Measurements from ENCODE around the gene TSPEAR.

GRCh38 chr21:44750675-44751025 lies 39.3 kb upstream of the TSPEAR start:
- no peak for TF ChIP-seq ZBTB49 (CRISPR knock-in tag; IDR thresholded peaks at IDR 0.05; ENCODE audit: borderline replicate concordance)
- TF ChIP-seq CTCF (IDR thresholded peaks at IDR 0.05 in 2 of 3, conservative IDR thresholded peaks at IDR 0.05 in 1 of 3; ENCODE audit: insufficient read depth in 2 of 3, low read depth in 1 of 3, low read length in 3 of 3) = no peak
- no peak for TF ChIP-seq ELF4 (CRISPR knock-in tag; IDR thresholded peaks at IDR 0.05)
- no peak for TF ChIP-seq FOXJ3 (CRISPR knock-in tag; IDR thresholded peaks at IDR 0.05)
- no peak for TF ChIP-seq JUND (IDR thresholded peaks at IDR 0.05; ENCODE audit: borderline replicate concordance, low read depth, low read length)
- TF ChIP-seq JUND (tag; IDR thresholded peaks at IDR 0.05; ENCODE audit: borderline replicate concordance, low read depth, low read length) = no peak
- TF ChIP-seq CREB1 (IDR thresholded peaks at IDR 0.05) = no peak
- no peak for TF ChIP-seq CREB1 (CRISPR knock-in tag; IDR thresholded peaks at IDR 0.05)
- TF ChIP-seq ETV5 (CRISPR knock-in tag; IDR thresholded peaks at IDR 0.05; ENCODE audit: low read depth) = no peak
